Gastrocnemius medialis (tissue), 4 donors: ENCODE data around the gene BACH1.

Experiments
- CTCF ChIP-seq, 5 experiments: fragments of 450-650 bp in 3 of 5; fragments of 200-600 bp in 2 of 5; sonication (generic) in 2 of 5; IDR thresholded peaks in 4 of 5; conservative IDR thresholded peaks in 1 of 5; 1 replicate in 4 of 5; 2 replicates in 1 of 5; pipeline ENCODE4 v1.5.1; 2016 to 2019; ENCODE audit warnings: antibody characterized with exemption in 5 of 5, mild to moderate bottlenecking in 3 of 5, moderate library complexity in 3 of 5
- POLR2A ChIP-seq, 2 donors: fragments of 450-650 bp; IDR thresholded peaks; one replicate each; pipeline ENCODE4 v1.6.1; 2017; ENCODE audit warnings: antibody characterized with exemption in 2 of 2, mild to moderate bottlenecking in 2 of 2, moderate library complexity in 2 of 2

GRCh38 chr21:29311802-29312201 is 13.1 kb downstream of the BACH1 start:
- TF ChIP-seq POLR2A (IDR thresholded peaks at IDR 0.05) (no peak), CTCF (IDR thresholded peaks at IDR 0.05 in 4 of 5, conservative IDR thresholded peaks at IDR 0.05 in 1 of 5) (no peak)
